Measurements from ENCODE around the gene ROR1.

GRCh38 chr1:64183395-64184002 lies 409.7 kb downstream of the ROR1 start:
- TF ChIP-seq CTCF (IDR thresholded peaks at IDR 0.05) (no peak), EZH2phosphoT487 (IDR thresholded peaks at IDR 0.05) (no peak), EZH2 (IDR thresholded peaks at IDR 0.05) (no peak)

Data from neural progenitor cell (in vitro differentiated cells).